K562 (cell line): ENCODE results near the gene NTM. TPM values are rescaled to one million over a fixed set of nuclear protein-coding genes. Genes with fewer than 3 reads are reported as not detected.
"Not testable (repeated sequence)": the region's sequence is repeated elsewhere in the genome, so short reads cannot be mapped to it uniquely, and the experiment has no call there.

Experiments
- ATAC-seq: fragments of 200-7000 bp; cut with Tn5 transposase; 3 replicates; pipeline ENCODE4 v1.9.1; 2020; ENCODE audit warnings: moderate library complexity
- BruUV-seq: library from RNA; stranded (reverse); fragments of 400-500 nt; replicated peaks from 2 replicates; lab custom pipeline; 2021; lab: Mats Ljungman, UMichigan
- CTCF ChIA-PET: fragments of 300-600 bp; formaldehyde crosslinking; extraction: SDS; loops from one replicate; lab custom pipeline; 2021; ENCODE audit warnings: low intra/inter-chr PET ratio; lab: Yijun Ruan, JAX
- POLR2A ChIA-PET: fragments of 300-600, 350-650 bp; sonication (Branson Sonifier 250); formaldehyde crosslinking; extraction: SDS; loops from one replicate; lab custom pipeline; 2021; ENCODE audit warnings: antibody characterized with exemption, inconsistent platforms; lab: Yijun Ruan, JAX
- DNase-seq, 4 experiments: peaks; one replicate each; pipeline versions ENCODE4 v3.0.0 to v3.0.0-alpha.2; 2011 to 2018; ENCODE audit warnings: low spot score in 3 of 4, mixed read lengths in 3 of 4; ENCODE audit errors: extremely low read depth in 1 of 4
- FAIRE-seq: peaks from 2 replicates; lab custom pipeline; 2011; peaks lifted over from hg19 to GRCh38; lab: Jason Lieb, UNC
- H2AFZ ChIP-seq: 2 replicates; pipeline ENCODE4 v1.6.0; 2011; ENCODE audit warnings: low read depth, low read length, control low read depth, inconsistent platforms
- H3K27ac ChIP-seq: fragments of 200-600 bp; 3 replicates; pipeline ENCODE4 v1.8.0; 2011; ENCODE audit warnings: low read depth, mild to moderate bottlenecking, control low read depth, inconsistent platforms, low read length, moderate library complexity, mixed read lengths; ENCODE audit errors: extremely low read depth
- H3K27me3 ChIP-seq, 2 experiments: fragments of 300-600 bp in 1 of 2; 2 replicates in 1 of 2; 3 replicates in 1 of 2; pipeline versions ENCODE4 v1.6.0 to v1.8.0; 2011; ENCODE audit warnings: inconsistent platforms in 2 of 2, low read length in 2 of 2, mild to moderate bottlenecking in 1 of 2, mixed read lengths in 1 of 2, moderate library complexity in 1 of 2; ENCODE audit not compliant: control insufficient read depth in 2 of 2, insufficient read depth in 2 of 2
- H3K36me3 ChIP-seq: fragments of 300-600 bp; 3 replicates; pipeline ENCODE4 v1.8.0; 2011; ENCODE audit warnings: mild to moderate bottlenecking, low read length, inconsistent platforms; ENCODE audit not compliant: control insufficient read depth, insufficient read depth
- H3K4me1 ChIP-seq, 2 experiments: fragments of 200-600 bp in 1 of 2; replicated peaks in 1 of 2; 2 replicates in 1 of 2; 3 replicates in 1 of 2; pipeline versions ENCODE4 v1.5.1 to v1.8.0; 2011; ENCODE audit warnings: inconsistent platforms in 2 of 2, low read length in 2 of 2, mild to moderate bottlenecking in 1 of 2, mixed read lengths in 1 of 2, moderate library complexity in 1 of 2; ENCODE audit not compliant: control insufficient read depth in 2 of 2, insufficient read depth in 2 of 2
- H3K4me2 ChIP-seq: 2 replicates; pipeline ENCODE4 v1.6.1; 2011; ENCODE audit warnings: low read length, control low read depth, inconsistent platforms, mixed read lengths; ENCODE audit not compliant: insufficient read depth
- H3K4me3 ChIP-seq: fragments of 200-600 bp; sonication (generic), shearing (Covaris generic); 2 replicates; pipeline ENCODE4 v1.5.1; 2016; ENCODE audit warnings: control low read depth, inconsistent platforms
- H3K79me2 ChIP-seq: fragments of 200-600 bp; 3 replicates; pipeline ENCODE4 v1.8.0; 2011; ENCODE audit warnings: low read length, inconsistent platforms; ENCODE audit not compliant: control insufficient read depth, insufficient read depth
- H3K9ac ChIP-seq, 2 experiments: 2 replicates each; pipeline versions ENCODE4 v1.6.0 to v1.6.1; 2011; ENCODE audit warnings: low read depth in 2 of 2, low read length in 2 of 2, control low read depth in 1 of 2, inconsistent platforms in 1 of 2, mild to moderate bottlenecking in 1 of 2, mixed read lengths in 1 of 2; ENCODE audit not compliant: insufficient read depth in 1 of 2
- H3K9me1 ChIP-seq: one replicate; pipeline ENCODE4 v1.6.0; 2011; ENCODE audit warnings: inconsistent platforms, mild to moderate bottlenecking, low read length, moderate library complexity; ENCODE audit not compliant: control insufficient read depth, insufficient read depth
- H3K9me3 ChIP-seq: replicated peaks from 2 replicates; pipeline ENCODE4 v1.5.1; 2011; ENCODE audit warnings: low read depth, low read length, inconsistent platforms; ENCODE audit not compliant: control insufficient read depth, insufficient read depth
- H4K20me1 ChIP-seq: replicated peaks from 2 replicates; pipeline ENCODE4 v1.6.1; 2011; ENCODE audit warnings: low read length, inconsistent platforms, mixed read lengths; ENCODE audit not compliant: control insufficient read depth, insufficient read depth
- HNRNPL ChIP-seq: fragments of 200-400 bp; formaldehyde crosslinking; IDR thresholded peaks from 2 replicates; pipeline ENCODE4 v1.6.1; 2017; ENCODE audit warnings: low read depth, mild to moderate bottlenecking, low read length
- JUND ChIP-seq, 2 experiments: IDR thresholded peaks; 2 replicates in 1 of 2; 3 replicates in 1 of 2; pipeline ENCODE4 v1.6.1; 2011; ENCODE audit warnings: borderline replicate concordance in 2 of 2, low read depth in 2 of 2, low read length in 2 of 2, improper control_type of control experiment in 1 of 2, missing biosample characterization in 1 of 2, missing genetic modification characterization in 1 of 2, missing genetic modification reagents in 1 of 2
- MCM7 ChIP-seq, 2 experiments: fragments of 450-650 bp; IDR thresholded peaks; 2 replicates each; pipeline ENCODE4 v1.6.1; 2016 to 2018
- NFRKB ChIP-seq: fragments of 450-650 bp; IDR thresholded peaks from 2 replicates; pipeline ENCODE4 v1.6.1; 2016; ENCODE audit warnings: low read depth
- NR2C2 ChIP-seq, 2 experiments: fragments of 200-800 bp in 1 of 2; sonication (Bioruptor generic) in 1 of 2; sonication (generic) in 1 of 2; formaldehyde crosslinking in 1 of 2; IDR thresholded peaks; 2 replicates each; pipeline versions ENCODE4 v1.6.1 to v1.8.0; 2016 to 2022; ENCODE audit warnings: mild to moderate bottlenecking in 1 of 2, missing compliant biosample characterization in 1 of 2, missing genetic modification characterization in 1 of 2, missing genetic modification reagents in 1 of 2
- PHF20 ChIP-seq: fragments of 450-650 bp; IDR thresholded peaks from 2 replicates; pipeline ENCODE4 v1.6.1; 2018; ENCODE audit not compliant: partially characterized antibody
- TEAD1 ChIP-seq, 2 experiments: fragments of 450-650 bp in 1 of 2; sonication (generic) in 1 of 2; formaldehyde crosslinking; IDR thresholded peaks; 2 replicates each; pipeline versions ENCODE4 v1.4.0 to v1.8.0; 2020 to 2022; ENCODE audit warnings: mild to moderate bottlenecking in 2 of 2, missing genetic modification reagents in 1 of 2
- TOE1 ChIP-seq, 2 experiments: fragments of 450-650 bp in 1 of 2; sonication (generic) in 1 of 2; formaldehyde crosslinking in 1 of 2; IDR thresholded peaks; 2 replicates each; pipeline versions ENCODE4 v1.7.1 to v1.8.0; 2016 to 2022; ENCODE audit warnings: borderline replicate concordance in 2 of 2, mild to moderate bottlenecking in 2 of 2, antibody characterized with exemption in 1 of 2, inconsistent platforms in 1 of 2, low read depth in 1 of 2, missing genetic modification reagents in 1 of 2, moderate library complexity in 1 of 2
- ZBTB1 ChIP-seq: sonication (generic); formaldehyde crosslinking; IDR thresholded peaks from 2 replicates; pipeline ENCODE4 v1.8.1; 2023; ENCODE audit warnings: missing genetic modification reagents, low read depth, mild to moderate bottlenecking, borderline replicate concordance
- ZNF24 ChIP-seq: fragments of 450-650 bp; IDR thresholded peaks from 2 replicates; pipeline ENCODE4 v1.6.1; 2016
- ZNF644 ChIP-seq: fragments of 200-800 bp; sonication (Bioruptor generic); IDR thresholded peaks from 2 replicates; pipeline ENCODE4 v1.6.1; 2016; ENCODE audit warnings: low read depth, missing genetic modification characterization, missing compliant biosample characterization
- ZSCAN32 ChIP-seq: fragments of 450-650 bp; formaldehyde crosslinking; IDR thresholded peaks from 2 replicates; pipeline ENCODE4 v1.4.0; 2020; ENCODE audit warnings: mild to moderate bottlenecking, moderate library complexity
- WGBS: fragments of 100-300 bp; shearing (Covaris generic); methylation state at CpG from one replicate; pipeline ENCODE4 v1.1.6; 2016; ENCODE audit warnings: low coverage, mixed read lengths; ENCODE audit not compliant: insufficient coverage; ENCODE audit errors: missing lambda C conversion rate; 5-methylcytosine and 5-hydroxymethylcytosine counted together
- in situ Hi-C: fragments of 300-500 bp; cut with MboI; formaldehyde crosslinking; loops from 4 replicates; pipeline ENCODE4 v1.15.0; 2018; ENCODE audit warnings: inconsistent platforms, mixed read lengths
- intact Hi-C: fragments of 100-400 bp; cut with micrococcal nuclease; formaldehyde crosslinking; loops from 2 replicates; pipeline ENCODE4 v1.14.2; 2022
- polyA plus RNA-seq, 8 experiments: library from polyadenylated mRNA; depleted of rRNA in 4 of 8; stranded (reverse) in 5 of 8; unstranded in 3 of 8; fragments of >200 nt; fragmentation: Nextera tagmentation in 2 of 8; fragmentation: Illumina TruSeq in 1 of 8; extraction: Ambion mirVana in 2 of 8; extraction: Trizol in 1 of 8; gene quantifications; 2 replicates each; pipeline versions ENCODE4 v1.2.1 to v1.2.3, GENCODE V29; 2011 to 2014; ENCODE audit warnings: inconsistent platforms in 1 of 8, missing spikeins in 1 of 8
- total RNA-seq, 7 experiments: library from RNA; depleted of rRNA in 6 of 7; stranded (reverse); fragments of >200 nt in 6 of 7; fragmentation: Illumina TruSeq in 2 of 7; extraction: Trizol in 2 of 7; gene quantifications; 2 replicates each; pipeline versions ENCODE4 v1.2.1 to v1.2.3, GENCODE V29; 2011 to 2021; ENCODE audit warnings: low replicate concordance in 1 of 7
- TF ChIP-seq, protein P1 (sequence below): fragments of 250-450 bp; sonication (Bioruptor Pico); IDR thresholded peaks from 2 replicates; pipeline ENCODE4 v1.8.0; 2022; ENCODE audit warnings: inconsistent platforms, mild to moderate bottlenecking, moderate library complexity, borderline replicate concordance
- TF ChIP-seq, protein P2 (sequence below): fragments of 450-650 bp; formaldehyde crosslinking; IDR thresholded peaks from 2 replicates; pipeline ENCODE4 v1.4.0; 2022; ENCODE audit warnings: missing genetic modification characterization
- TF ChIP-seq, protein P3 (sequence below), 2 experiments: fragments of 450-650 bp; IDR thresholded peaks; 2 replicates each; pipeline ENCODE4 v1.6.1; 2016

The NTM gene
- total and polyA plus RNA-seq, 9 of the 15 experiments (the other 6 are each of a cell fraction or from before 2014, with no cell fraction given), result not detected

DNA sequence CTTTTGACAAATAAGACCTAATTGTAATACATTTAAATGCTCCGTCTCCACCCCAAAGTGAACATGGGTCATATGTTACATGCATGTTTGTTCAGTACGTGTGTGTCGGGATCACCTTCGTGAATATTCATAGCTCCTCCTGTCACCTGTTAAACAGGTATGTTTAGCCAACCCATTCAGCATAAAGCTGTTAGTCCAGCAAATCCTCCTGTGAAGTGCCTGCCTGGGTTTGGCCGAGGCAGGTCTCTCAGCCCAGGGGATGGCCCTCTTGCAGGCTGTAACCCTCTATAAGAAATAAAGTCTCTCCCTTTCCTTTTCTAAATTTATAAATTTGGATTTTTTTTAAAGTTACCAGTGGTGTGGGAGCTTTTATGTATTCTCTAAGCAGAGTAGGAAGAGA is 38.9 kb upstream of the NTM start (continued):
- TF ChIP-seq, protein P1, sequence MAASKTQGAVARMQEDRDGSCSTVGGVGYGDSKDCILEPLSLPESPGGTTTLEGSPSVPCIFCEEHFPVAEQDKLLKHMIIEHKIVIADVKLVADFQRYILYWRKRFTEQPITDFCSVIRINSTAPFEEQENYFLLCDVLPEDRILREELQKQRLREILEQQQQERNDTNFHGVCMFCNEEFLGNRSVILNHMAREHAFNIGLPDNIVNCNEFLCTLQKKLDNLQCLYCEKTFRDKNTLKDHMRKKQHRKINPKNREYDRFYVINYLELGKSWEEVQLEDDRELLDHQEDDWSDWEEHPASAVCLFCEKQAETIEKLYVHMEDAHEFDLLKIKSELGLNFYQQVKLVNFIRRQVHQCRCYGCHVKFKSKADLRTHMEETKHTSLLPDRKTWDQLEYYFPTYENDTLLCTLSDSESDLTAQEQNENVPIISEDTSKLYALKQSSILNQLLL (CRISPR knock-in tag), result no peak

DNA sequence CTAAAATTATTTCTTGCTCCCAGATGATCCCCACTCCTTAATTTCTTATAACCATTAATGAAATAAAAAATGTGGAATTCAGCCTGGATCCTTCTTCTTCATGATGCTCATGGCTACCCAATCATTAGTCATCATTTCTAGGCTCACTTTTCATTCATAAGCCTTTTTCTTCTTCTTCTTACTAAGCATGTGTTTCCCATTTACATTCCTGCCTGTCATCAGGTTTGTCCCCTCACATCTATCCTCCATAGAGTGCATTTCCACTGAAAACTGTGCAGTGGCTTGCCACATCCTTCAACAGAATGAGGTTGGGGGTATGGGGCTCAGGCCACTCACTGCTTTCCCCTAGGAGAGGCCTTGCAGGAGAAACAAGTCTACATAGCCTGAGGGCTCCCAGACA is 35.8 kb upstream of the NTM start:
- no peak for FAIRE-seq
- CTCF ChIA-PET, result interaction anchor here (0.6 kb wide), 1 partner anchor 22 kb away, joined by 3 read pairs; no protein-coding TSS in a partner anchor

DNA sequence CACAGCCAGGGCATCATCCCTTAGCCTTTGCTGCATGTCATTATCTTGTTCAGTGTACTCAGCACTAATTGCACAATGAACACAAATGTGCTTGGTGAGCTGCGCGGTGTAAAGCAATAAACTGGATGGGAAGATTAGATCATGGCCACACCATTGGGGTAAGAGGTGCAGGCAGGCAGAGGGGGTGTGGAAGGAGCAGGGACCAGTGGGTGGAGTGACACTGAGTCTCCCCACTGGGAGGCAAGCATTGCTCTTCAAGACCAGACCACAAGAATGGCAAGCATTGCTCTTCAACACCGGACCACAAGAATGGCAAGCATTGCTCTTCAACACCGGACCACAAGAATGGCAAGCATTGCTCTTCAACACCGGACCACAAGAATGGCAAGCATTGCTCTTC is 28.5 kb upstream of the NTM start:
- FAIRE-seq, H3K27ac ChIP-seq, H3K79me2 ChIP-seq, ATAC-seq, H3K4me1 ChIP-seq, H3K9me3 ChIP-seq, H3K36me3 ChIP-seq, H2AFZ ChIP-seq, intact Hi-C loops, H3K4me3 ChIP-seq, BruUV-seq, H3K9ac ChIP-seq, DNase-seq, H3K4me2 ChIP-seq, POLR2A ChIA-PET, in situ Hi-C loops, H3K27me3 ChIP-seq, H3K9me1 ChIP-seq, CTCF ChIA-PET, H4K20me1 ChIP-seq: not testable (repeated sequence)
- 0% methylated on average over 2 of the region's 5 CpGs for WGBS

More for the DNA sequence above, 35.8 kb upstream of the NTM start:
- ATAC-seq (no peak), DNase-seq (no peak)
- Histone ChIP-seq H3K79me2 (no peaks in the 10 kb centered on the region), H3K4me2 (no peak overlapping the region), H2AFZ (no peak overlapping the region), H3K27me3 (no peaks in the 10 kb centered on the region), H4K20me1 (no peaks in the 10 kb centered on the region), H3K27ac (no peak overlapping the region), H3K9me3 (no peaks in the 10 kb centered on the region), H3K4me1 (no peaks in the 10 kb centered on the region), H3K36me3 (no peaks in the 10 kb centered on the region), H3K9ac (no peak overlapping the region), H3K9me1 (no peaks in the 10 kb centered on the region), H3K4me3 (no peak overlapping the region)
- no TSS peak for BruUV-seq
- POLR2A ChIA-PET, result no interaction called here
- intact Hi-C loops, result no loop called here
- in situ Hi-C loops, result no loop called here
- TF ChIP-seq ZNF24 (no peak), ZBTB1 (no peak), NFRKB (no peak), ZSCAN32 (CRISPR knock-in tag) (no peak), NR2C2 (CRISPR knock-in tag; IDR thresholded peaks at IDR 0.05) (no peak), NR2C2 (tag; IDR thresholded peaks at IDR 0.05) (no peak), MCM7 (IDR thresholded peaks at IDR 0.05) (no peak), PHF20 (no peak), JUND (IDR thresholded peaks at IDR 0.05; ENCODE audit: borderline replicate concordance, low read depth, low read length) (no peak), JUND (tag; IDR thresholded peaks at IDR 0.05; ENCODE audit: borderline replicate concordance, low read depth, low read length) (no peak), ZNF644 (tag) (no peak), TOE1 (IDR thresholded peaks at IDR 0.05; ENCODE audit: borderline replicate concordance) (no peak), TOE1 (CRISPR knock-in tag; IDR thresholded peaks at IDR 0.05; ENCODE audit: borderline replicate concordance, low read depth) (no peak), TEAD1 (CRISPR knock-in tag; IDR thresholded peaks at IDR 0.05) (no peak), HNRNPL (no peak)
- TF ChIP-seq, protein P2, sequence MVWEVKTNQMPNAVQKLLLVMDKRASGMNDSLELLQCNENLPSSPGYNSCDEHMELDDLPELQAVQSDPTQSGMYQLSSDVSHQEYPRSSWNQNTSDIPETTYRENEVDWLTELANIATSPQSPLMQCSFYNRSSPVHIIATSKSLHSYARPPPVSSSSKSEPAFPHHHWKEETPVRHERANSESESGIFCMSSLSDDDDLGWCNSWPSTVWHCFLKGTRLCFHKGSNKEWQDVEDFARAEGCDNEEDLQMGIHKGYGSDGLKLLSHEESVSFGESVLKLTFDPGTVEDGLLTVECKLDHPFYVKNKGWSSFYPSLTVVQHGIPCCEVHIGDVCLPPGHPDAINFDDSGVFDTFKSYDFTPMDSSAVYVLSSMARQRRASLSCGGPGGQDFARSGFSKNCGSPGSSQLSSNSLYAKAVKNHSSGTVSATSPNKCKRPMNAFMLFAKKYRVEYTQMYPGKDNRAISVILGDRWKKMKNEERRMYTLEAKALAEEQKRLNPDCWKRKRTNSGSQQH (CRISPR knock-in tag), result no peak
- TF ChIP-seq, protein P3, sequence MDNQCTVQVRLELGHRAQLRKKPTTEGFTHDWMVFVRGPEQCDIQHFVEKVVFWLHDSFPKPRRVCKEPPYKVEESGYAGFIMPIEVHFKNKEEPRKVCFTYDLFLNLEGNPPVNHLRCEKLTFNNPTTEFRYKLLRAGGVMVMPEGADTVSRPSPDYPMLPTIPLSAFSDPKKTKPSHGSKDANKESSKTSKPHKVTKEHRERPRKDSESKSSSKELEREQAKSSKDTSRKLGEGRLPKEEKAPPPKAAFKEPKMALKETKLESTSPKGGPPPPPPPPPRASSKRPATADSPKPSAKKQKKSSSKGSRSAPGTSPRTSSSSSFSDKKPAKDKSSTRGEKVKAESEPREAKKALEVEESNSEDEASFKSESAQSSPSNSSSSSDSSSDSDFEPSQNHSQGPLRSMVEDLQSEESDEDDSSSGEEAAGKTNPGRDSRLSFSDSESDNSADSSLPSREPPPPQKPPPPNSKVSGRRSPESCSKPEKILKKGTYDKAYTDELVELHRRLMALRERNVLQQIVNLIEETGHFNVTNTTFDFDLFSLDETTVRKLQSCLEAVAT (IDR thresholded peaks at IDR 0.05), result no peak
